NCI-H1436 (cell line): ENCODE results near the gene ERCC8.

ENCODE experiments used
- DNase-seq: peaks from one replicate; lab custom pipeline; 2025; lab: John Stamatoyannopoulos, UW

The ERCC8 gene

DNA sequence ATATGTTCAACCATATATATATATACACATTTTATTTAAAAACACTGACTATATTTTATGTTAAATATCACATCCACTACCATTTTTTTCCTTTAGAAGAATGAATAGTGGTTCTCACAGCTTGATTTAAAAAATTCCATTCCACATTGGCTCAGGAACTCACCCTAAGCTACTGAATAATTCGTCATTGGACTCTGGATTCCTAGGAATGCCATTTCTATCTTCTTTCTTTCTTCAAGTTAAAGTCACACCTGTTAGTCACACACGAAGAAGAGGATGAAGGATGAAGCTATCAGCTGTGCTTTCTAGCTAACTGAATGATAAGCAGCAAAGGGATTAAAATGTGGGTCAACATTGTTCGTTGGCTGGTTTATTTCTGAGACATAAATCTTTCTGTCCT is 108.7 kb downstream of the ERCC8 start:
- DNase-seq: no peak

DNA sequence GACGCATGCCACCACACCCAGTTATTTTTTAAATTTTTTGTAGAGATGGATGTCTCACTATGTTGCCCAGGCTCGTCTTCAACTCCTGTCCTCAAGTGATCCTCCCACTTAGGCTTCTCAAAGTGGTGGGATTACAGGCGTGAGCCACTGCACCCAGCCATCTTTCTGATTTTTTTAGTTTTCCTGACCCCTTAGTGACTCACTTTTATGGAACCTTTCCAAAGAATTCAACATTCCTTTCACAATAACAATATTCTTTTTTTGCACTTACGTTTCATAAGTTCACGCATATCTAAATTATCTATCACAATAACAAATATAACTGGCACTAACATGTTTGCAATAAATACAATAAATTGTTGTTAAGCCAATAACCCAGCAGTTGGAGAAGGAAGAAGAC is 109.3 kb downstream of the ERCC8 start:
- DNase-seq: no peak

DNA sequence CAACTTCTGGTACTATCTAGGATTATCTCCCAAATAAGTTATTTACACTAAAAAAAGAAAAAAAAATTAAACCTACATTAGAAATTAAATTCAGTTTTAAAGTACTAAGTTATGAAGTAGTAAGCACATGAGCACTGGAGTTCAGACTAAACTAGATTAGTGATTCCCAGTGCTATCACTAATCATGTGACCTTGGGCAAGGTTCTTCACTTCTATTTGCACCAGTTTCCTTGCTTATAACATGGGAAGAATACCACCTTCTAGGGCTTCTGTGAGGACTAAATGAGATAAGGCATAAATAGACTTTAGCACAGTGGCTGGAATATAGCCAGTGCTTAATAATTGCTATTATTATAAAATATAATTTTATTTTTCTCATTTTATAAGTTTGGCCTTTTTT is 111.3 kb downstream of the ERCC8 start:
- DNase-seq: no peak

DNA sequence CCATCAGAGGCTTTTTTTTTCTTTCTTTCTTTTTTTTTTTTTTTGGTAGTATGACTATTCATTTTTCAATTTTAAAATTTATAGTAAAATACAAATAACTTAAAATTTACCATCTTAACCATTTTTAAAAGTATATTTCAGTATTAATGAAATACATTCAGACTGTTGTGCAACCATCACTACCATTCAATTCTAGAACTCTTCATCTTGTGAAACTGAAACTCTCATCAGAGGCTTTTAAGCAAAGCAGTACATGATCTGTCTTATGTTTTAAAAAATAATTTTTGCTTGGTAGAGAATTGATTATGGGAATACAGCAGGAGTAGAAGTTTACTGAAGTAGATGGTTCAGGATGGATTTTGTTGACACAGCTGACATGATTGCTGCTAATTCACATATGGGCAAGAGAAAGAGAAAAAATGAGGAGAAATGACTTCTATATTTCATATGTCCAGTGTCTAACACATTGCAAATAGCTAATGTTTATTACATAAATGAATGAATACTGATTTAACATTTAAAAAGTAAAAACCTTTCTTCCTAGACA is 114.2 kb downstream of the ERCC8 start:
- DNase-seq: no peak

DNA sequence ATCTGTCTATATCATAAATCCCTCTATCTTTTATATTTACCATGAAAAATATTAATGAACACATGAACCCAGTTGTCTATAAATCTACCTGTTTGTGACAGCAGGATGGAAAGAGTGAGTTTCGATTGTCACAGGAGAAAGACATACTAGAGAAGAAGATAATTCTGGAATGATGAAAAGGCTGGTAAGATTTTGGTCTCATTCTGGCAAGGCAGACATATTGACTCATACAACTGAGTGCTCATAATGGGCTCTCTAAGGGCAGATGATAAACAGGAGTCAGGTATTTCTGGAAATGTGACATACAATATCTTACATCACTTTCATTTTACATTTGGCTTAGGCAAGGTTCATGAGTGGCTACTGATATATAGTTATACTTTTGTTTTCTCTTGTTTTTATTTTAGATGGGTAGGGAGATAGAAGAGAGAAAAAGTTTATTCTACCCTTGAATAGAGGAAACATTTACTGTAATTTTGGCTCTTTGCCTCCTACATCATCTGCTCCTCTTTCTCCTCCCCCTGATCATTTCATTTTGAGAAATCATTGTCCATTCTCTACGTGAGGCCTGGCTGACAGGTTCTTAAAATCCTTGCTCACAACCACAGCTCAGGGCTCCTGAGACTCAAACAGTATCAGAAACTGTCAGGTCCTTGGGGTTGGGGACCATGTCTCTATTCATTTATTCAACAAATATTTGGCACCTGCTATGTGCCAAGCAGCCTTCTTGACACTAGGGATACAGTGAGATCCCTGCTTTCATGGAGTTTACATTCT is 115.2 kb downstream of the ERCC8 start:
- DNase-seq: no peak

DNA sequence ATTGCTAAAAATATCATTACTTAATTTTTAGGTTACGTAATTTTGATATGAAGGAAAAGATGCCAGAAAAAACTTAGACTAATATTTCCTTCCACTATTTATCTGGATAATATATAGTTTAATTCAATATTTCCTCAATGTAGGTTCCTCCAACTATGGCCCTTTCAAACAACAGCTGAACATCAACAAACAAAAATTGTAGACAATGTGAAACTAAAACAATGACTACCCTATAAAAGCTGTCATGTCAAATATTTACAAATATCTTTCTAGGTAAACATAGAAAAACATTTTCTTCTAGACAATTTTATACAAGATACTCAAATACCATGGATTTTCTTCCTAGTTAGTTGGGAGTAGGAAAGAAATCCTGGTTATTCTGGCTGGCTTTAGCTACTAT is 117.7 kb downstream of the ERCC8 start:
- no peak for DNase-seq

DNA sequence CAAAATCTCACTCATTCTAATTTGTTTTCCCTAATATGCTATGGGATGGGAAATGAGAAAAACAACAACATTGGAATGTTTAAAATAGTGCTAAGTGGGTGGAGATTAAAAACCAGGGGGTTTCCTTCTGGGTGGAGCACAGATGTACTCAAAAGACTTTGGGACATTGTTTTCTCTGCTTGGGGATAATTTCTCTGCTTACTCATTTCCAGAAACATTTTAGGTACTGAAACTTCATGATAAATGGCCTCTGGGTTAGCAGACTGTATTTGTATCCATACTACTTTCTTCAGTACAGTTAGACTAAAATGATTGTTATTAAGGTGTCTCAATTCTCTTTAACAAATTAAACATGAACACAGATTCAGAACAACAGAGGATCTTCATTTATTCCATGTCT is 118.2 kb downstream of the ERCC8 start:
- DNase-seq: no peak
